ENCODE data around the gene RER1. TPM values are rescaled to one million over a fixed set of nuclear protein-coding genes. Genes with fewer than 3 reads are reported as not detected.
A peak's percentile ranks its signal among the peaks of the same experiment; 100 is the strongest.

RER1 gene, protein sequence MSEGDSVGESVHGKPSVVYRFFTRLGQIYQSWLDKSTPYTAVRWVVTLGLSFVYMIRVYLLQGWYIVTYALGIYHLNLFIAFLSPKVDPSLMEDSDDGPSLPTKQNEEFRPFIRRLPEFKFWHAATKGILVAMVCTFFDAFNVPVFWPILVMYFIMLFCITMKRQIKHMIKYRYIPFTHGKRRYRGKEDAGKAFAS
- total RNA-seq: 100 to 1,000 TPM; 156 to 159 TPM

DNA sequence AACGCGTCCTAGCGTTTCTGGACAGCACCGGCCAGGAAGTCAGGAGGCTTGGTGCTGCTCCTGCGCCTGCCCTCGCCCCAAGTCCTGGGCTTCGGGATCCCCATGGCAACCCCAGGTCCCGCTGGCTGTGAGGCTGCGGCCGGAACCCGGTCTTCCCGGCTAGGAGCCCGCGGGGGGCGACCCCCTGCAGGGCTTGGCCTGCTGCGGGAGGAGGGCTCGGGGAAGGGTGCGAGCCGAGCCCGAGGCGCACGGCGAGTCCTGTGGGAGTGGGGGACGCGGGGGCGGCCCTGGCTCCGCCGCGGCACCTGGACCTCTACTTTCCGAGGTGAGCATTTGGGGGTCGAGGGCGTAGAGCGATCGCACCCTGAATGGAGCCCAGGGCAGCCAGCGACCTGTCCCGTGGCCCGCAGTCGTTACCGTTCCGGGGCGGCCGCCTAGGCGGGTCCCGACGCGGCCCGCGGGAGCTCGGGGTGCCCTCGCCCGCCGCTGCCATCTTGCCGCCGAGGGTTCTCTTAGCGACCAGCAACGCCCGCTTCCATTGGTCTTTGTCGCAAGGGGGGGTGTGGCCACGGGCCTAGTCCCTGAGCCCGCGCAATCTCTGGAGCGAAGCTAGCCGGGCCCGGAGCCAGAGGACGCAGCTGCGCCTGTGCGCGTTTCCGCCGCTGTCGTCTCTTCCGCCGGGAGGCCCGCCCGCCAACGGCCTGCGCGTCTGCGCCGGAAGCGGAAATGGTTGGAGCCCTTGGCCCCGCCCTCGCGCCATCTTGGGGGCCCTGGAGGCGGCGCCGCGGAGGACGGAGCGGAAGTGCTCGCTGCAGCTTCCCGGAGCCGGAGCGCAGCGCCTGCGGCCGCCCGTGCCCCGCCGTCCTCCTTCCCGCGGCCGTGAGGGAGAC lies at the start of gene RER1, which contains the start of gene MORN1:
TSS of gene RER1 (plus strand) at position 801 of the 890 bp plus-strand sequence. CDS start 3,950 bp downstream, outside the sequence.
TSS of gene MORN1 (minus strand) at position 514 of the 890 bp plus-strand sequence. CDS start at position 493, 21 bp downstream.
- POLR2A ChIA-PET: no interaction called here
- H3K4me1 Mint-ChIP-seq: peaks cover 36% of the 10 kb centered on the region

DNA sequence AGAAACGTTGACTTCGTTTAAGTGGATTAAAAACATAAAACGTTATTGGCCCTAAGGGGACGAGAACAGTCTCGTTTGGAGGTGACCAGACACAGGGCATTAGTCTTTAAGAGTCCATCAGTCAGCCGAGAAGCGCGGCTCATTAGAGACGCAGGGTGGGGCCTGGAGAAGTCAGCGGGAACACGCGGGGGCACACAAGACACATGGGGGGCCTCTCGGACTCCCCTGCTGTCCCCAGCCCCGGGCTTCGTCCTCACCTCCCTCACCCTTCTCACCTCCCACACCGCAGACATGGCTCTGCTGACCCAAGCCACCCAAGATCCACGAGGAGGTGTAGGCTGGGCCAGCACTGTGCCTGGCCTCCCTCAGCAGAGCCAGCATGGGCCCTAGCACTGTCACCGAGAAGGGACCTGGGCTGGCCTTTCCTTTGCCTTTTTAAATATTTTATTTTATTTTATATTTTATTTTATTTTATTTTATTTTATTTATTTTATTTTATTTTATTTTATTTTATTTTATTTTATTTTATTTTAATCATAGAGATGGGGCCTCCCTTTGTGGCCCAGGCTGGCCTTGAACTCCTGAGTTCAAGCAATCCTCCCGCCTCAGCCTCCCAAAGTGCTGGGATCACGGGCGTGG lies 49.1 kb upstream of the RER1 start:
- H3K36me3 Mint-ChIP-seq (ENCODE audit: low read depth): no peaks in the 10 kb centered on the region
- ChIA-PET CTCF (no interaction called here), POLR2A (no interaction called here)
- H3K27ac Mint-ChIP-seq: no peak overlapping the region
- no peaks in the 10 kb centered on the region for H3K9me3 Mint-ChIP-seq
- no peaks in the 10 kb centered on the region for H3K27me3 Mint-ChIP-seq
- H3K4me1 Mint-ChIP-seq: no peaks in the 10 kb centered on the region
- no peak overlapping the region for H3K4me3 Mint-ChIP-seq
- no peak for DNase-seq

More for the DNA sequence above, at the start of gene RER1, which contains the start of gene MORN1:
- DNase-seq: peak; percentile 99
- Mint-ChIP-seq H3K9me3 (no peaks in the 10 kb centered on the region), H3K27ac (peak within 1 kb of the TSS; percentile 82), H3K27me3 (no peaks in the 10 kb centered on the region), H3K4me3 (peak within 1 kb of the TSS; percentile 79), H3K36me3 (ENCODE audit: low read depth) (peaks cover 28% of the 10 kb centered on the region)
- CTCF ChIA-PET: interaction anchor here (1.0 to 2.4 kb wide), 4 partner anchors 9 to 196 kb away, joined by 3 to 17 read pairs (median 8); partner anchors contain the start of gene FAAP20

DNA sequence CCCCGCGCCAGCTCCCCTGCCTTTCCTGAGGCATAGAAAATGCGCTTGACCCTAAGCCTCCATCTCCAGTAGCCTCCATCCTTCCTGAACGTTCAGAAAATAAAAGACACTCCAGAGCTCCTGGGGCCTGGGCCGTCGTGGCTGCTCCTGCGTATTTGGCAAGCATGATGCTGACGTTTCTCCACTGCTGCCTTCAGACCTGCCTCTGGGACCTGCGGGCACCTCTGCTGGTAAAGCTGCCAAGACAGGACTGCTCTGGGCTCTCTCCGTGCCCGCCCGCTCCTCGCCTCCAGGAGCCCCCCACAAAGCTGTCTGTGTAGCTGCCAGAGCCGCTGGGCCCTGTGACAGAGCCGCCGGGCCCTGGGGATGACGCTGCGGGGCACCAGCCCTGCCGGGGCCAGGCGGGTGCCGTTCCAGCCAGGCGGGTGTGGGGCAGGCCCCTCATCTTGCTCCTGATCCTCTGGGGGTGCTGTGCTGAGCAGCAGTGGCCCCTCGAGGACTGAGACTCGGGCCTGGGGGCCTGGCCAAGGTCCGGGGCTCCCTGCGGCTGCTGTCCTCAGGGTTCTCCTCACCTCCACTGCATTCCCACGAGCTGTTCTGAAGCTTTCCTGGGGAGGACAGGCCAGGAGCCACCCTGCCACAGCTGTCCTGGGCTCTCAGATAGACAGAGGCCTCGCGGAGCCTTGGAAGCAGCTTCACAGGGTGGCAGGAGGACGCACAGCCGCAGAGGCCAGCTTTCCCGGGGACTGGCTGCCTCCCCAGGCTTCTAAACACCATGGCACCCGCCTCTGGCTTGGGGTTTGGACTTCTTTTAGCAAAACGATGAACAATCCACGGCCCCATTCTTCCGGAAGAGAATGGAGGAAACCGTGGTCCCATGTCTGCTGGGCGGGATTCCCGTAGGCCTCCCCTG lies 48.4 kb upstream of the RER1 start:
- no peak for DNase-seq
- ChIA-PET CTCF (no interaction called here), POLR2A (no interaction called here)
- H3K4me1 Mint-ChIP-seq: no peaks in the 10 kb centered on the region
- no peak overlapping the region for H3K27ac Mint-ChIP-seq
- no peaks in the 10 kb centered on the region for H3K9me3 Mint-ChIP-seq
- H3K36me3 Mint-ChIP-seq (ENCODE audit: low read depth): no peaks in the 10 kb centered on the region
- H3K27me3 Mint-ChIP-seq: no peaks in the 10 kb centered on the region
- H3K4me3 Mint-ChIP-seq: no peak overlapping the region

DNA sequence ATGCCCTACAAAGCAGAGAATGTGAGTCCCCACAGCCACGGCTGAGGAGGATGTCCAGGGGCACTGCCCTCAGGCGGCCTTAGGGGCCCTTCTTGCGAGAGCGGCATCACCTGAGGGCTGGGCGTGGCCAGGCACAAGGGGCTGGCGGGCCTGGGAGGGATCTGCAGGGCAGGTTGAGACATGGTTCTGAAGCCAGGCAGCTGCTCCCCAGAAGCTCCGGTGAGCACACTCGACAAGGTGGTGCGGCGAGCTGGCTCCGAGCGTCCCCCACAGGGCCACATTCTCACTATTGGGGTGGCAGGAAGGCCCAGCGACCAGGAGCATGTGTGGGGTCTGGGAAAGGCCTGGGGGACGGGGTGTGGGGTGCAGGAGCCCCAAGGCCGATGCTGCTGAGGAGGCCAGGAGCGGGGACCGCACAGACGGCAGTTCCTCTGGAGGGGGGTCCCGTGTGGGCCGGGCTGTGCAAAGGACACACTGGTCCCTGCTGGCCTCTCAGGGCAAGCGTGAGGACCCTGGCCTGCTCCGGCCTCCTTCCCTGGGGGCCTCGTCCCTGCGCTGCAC lies 47.4 kb upstream of the RER1 start:
- no peaks in the 10 kb centered on the region for H3K27me3 Mint-ChIP-seq
- no peaks in the 10 kb centered on the region for H3K9me3 Mint-ChIP-seq
- no peak overlapping the region for H3K4me3 Mint-ChIP-seq
- H3K27ac Mint-ChIP-seq: no peak overlapping the region
- H3K36me3 Mint-ChIP-seq (ENCODE audit: low read depth): no peaks in the 10 kb centered on the region
- no peak for DNase-seq
- ChIA-PET POLR2A (no interaction called here), CTCF (no interaction called here)
- no peaks in the 10 kb centered on the region for H3K4me1 Mint-ChIP-seq

DNA sequence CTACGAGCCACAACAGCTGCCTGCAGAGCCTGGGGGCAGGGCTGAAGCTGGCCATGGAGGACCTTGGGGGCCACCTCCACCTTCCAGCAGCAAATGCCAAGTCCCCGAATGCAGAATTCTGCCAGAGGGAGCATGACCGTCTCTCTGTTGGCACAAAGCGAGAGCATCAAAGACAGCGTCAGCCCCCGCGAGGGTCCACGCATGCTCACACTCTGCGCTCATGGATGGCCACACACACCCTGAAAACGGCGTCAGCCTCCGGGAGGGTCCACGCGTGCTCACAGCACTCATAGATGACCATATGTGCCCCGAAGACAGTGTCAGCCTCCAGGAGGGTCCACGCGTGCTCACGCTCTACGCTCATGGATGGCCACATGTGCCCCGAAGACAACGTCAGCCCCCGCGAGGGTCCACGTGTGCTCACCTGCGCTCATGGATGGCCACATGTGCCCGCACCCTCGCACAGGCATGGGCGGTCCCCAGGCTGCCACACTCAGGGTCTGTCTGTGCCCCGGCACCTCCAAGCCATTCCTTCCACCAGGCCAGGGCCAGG lies 46.8 kb upstream of the RER1 start:
- no peak overlapping the region for H3K4me3 Mint-ChIP-seq
- H3K4me1 Mint-ChIP-seq: no peaks in the 10 kb centered on the region
- H3K9me3 Mint-ChIP-seq: no peaks in the 10 kb centered on the region

DNA sequence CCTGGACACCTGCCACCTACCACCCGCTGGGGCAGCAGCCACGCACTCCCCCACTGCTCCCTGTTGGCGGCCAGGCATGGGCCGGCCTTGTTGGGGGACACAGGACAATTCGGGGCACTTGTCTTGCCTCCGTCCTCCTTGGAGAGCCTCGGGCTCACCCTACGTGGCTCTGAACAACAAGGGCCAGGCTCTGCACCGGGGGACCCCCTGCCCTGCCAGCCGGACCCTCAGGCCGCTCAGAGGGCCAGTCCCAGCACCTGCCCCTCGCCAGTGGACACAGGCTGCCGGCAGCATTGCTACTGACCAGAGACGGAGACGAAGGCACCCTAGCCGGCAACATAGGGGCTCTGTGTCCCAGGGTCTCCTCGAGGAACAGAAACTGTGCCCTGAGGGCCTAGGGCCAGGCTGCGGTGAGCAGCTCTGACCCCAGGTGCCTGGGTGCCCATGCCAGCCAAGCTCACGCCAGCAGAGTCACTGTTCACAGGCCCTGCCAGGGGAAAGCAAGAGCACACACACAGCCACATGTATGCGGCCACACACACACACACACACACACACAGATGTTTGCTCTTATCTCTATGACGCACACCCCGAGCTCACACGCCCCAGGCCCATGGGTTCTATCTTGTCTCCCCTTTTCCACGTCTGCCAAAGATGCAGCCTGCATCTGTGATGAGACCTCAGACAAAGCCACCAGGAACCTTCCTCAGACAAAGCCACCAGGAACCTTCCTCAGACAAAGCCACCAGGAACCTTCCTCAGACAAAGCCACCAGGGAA lies 46.2 kb upstream of the RER1 start:
- H3K27me3 Mint-ChIP-seq: no peaks in the 10 kb centered on the region
- no peak overlapping the region for H3K27ac Mint-ChIP-seq
- no peaks in the 10 kb centered on the region for H3K4me1 Mint-ChIP-seq
- H3K9me3 Mint-ChIP-seq: no peaks in the 10 kb centered on the region
- no peaks in the 10 kb centered on the region for H3K36me3 Mint-ChIP-seq (ENCODE audit: low read depth)
- no peak overlapping the region for H3K4me3 Mint-ChIP-seq
- CTCF ChIA-PET: no interaction called here
- POLR2A ChIA-PET: no interaction called here
- DNase-seq: no peak

More for the DNA sequence above, 46.8 kb upstream of the RER1 start:
- H3K36me3 Mint-ChIP-seq (ENCODE audit: low read depth): no peaks in the 10 kb centered on the region
- POLR2A ChIA-PET: no interaction called here
- no peak overlapping the region for H3K27ac Mint-ChIP-seq
- no peak for DNase-seq
- no peaks in the 10 kb centered on the region for H3K27me3 Mint-ChIP-seq
- CTCF ChIA-PET: no interaction called here

DNA sequence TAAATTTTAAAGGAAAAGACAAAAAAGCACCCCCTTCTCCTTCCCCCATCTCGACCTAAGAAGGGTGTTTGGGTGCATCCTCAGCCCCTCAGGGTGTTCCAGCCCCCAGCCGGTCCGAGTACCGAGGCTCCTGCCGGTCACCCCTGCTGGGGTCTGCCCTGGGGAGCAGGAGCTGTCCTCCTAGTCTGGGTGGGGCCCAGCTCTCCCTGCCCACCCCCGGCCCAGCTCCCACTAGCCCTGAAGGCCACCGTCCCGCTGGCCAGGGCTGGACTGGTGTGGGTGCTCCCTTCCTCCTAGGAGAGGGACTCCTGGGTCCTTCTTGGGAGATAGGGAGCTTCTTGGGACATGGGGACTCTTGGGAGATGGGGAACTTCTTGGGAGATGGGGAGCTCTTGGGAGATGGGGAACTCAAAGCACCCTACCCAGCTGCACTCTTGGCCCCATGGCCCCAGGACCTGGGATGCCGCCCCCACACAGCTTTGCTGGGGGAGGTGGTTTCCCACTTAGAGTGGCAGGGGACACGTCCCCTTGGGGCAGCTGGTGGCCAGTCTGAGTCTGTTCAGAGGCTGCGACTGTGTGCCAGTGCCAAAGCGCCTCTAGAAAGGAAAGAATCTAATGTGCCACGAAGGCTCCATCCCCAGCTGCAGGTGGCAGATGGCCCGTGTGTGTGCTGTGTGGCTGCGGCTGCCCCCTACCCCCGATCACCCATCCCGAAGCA lies 44.8 kb upstream of the RER1 start:
- CTCF ChIA-PET: no interaction called here
- Mint-ChIP-seq H3K27me3 (no peaks in the 10 kb centered on the region), H3K4me1 (no peaks in the 10 kb centered on the region), H3K9me3 (no peaks in the 10 kb centered on the region), H3K27ac (no peak overlapping the region), H3K4me3 (no peak overlapping the region), H3K36me3 (ENCODE audit: low read depth) (no peaks in the 10 kb centered on the region)
- POLR2A ChIA-PET: no interaction called here
- DNase-seq: no peak

DNA sequence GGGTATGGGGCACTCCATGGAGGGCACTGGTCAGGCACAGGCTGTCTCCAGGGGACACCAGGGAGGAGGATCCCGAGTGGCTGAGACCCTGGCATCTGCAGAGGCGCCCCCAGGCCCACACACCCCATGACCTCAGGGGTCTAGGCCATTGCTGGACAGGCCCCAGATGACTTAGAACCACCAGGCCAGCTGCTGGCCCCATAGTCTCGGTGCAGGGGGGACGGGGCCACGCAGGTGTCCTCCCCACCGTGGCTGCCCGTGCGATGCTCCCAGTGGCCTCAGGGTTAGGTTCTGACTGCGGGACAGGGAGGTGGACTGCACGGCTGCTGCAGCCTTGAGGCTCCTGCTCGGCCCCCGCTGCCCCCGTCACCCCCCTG lies 44.2 kb upstream of the RER1 start:
- Mint-ChIP-seq H3K9me3 (no peaks in the 10 kb centered on the region), H3K36me3 (ENCODE audit: low read depth) (no peaks in the 10 kb centered on the region), H3K27ac (no peak overlapping the region), H3K27me3 (no peaks in the 10 kb centered on the region), H3K4me3 (no peak overlapping the region), H3K4me1 (no peaks in the 10 kb centered on the region)
- POLR2A ChIA-PET: no interaction called here
- no peak for DNase-seq
- CTCF ChIA-PET: no interaction called here

DNA sequence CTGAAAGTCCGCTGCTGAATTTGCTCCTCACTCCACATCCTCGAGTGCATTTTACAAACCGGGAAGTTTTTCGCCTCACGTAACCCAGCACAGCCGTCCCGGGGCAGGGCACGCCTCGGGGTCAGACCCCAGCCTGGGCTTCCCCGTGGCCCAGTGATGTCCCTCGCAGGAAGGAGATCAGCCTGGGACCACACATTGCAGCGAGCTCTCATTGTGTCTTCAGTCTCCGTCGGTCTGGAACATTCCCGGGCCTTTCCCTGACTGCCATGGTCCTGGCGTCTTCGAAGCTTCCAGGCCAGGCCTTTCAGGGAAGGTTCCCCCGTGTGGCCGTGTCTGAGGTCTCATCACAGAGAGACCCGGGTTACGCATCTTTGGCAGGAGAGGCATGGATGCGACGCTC lies 43.7 kb upstream of the RER1 start:
- DNase-seq: no peak
- H3K9me3 Mint-ChIP-seq: no peaks in the 10 kb centered on the region
- no peak overlapping the region for H3K27ac Mint-ChIP-seq
- no peaks in the 10 kb centered on the region for H3K27me3 Mint-ChIP-seq
- ChIA-PET CTCF (no interaction called here), POLR2A (no interaction called here)
- no peaks in the 10 kb centered on the region for H3K36me3 Mint-ChIP-seq (ENCODE audit: low read depth)
- H3K4me1 Mint-ChIP-seq: no peaks in the 10 kb centered on the region
- H3K4me3 Mint-ChIP-seq: no peak overlapping the region

DNA sequence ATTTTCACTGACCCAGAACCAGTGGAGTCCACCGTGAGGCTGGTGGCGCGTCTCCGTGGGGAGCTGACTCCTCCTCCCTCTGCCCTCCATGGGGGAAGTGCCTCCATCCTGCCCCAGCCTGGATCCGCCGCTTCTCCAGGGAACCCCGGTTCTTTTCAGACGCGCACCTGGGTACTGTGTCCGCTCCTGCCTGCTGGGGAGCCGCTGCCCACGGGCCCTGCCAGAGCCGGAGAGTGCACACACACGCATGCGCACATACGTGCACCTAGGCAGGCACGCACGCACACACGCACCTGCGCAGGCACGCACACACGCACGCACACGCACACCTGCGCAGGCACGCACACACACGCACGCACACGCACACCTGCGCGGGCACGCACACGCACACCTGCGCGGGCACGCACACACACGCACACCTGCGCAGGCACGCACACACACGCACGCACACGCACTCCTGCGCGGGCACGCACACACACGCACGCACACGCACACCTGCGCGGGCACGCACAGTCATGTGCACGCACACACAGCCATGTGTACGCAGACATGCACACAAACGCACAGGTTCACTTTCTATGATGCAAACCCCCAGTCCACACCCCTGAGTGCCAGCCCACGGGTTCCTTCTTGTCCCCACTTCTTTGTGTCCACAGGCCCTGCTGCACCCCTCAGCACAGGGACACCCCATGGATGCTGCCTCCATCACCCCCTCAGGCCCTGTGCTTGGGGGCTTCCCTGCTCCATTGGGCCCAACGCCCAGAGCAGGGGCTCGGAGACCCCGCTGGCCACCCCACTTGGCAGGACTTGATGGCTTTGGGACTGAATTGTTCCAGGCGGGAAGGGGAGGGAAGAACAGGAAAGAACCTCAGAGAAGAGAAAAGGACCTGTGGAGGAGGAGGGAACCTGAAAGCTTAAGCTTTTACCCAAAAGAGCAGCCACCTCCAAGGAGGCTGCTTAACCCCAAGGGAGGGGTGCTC lies 43.0 kb upstream of the RER1 start:
- Mint-ChIP-seq H3K9me3 (no peaks in the 10 kb centered on the region), H3K27ac (no peak overlapping the region), H3K4me3 (no peak overlapping the region), H3K36me3 (ENCODE audit: low read depth) (no peaks in the 10 kb centered on the region), H3K4me1 (no peaks in the 10 kb centered on the region), H3K27me3 (no peaks in the 10 kb centered on the region)
- POLR2A ChIA-PET: no interaction called here
- CTCF ChIA-PET: no interaction called here
- DNase-seq: no peak
